Stimulated activated CD8-positive, alpha-beta memory T cell treated with anti-CD3 and anti-CD28 coated beads, Interleukin-7, amount 100 ng/mL, for 24 hours (primary cell): ENCODE results near the gene LOXHD1.

Experiments
- DNase-seq: peaks from one replicate; pipeline ENCODE4 v3.0.0-alpha.2; 2020; ENCODE audit warnings: low read depth

Gene LOXHD1

GRCh38 chr18:46546111-46546640, 110.8 kb downstream of the LOXHD1 start:
- no peak for DNase-seq

DNA sequence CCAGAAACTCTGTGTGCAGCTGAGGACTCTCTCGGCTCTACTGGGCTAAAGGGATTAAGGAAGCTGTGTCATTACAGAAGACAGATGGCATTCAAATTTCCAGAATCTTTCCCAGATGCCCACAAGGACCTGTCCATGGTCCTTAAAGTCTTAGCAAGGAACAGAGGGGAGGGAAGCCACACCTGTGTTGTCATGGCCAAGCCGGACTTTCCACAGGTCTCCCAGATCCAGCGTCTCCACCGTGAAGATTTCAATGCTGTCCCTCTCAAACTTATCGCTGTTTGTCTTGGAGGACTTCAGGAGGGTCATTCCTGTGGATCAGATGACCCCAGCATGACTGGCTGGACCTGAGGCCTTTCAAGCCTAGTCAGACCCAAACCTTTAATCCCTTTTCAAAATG, 114.5 kb downstream of the LOXHD1 start:
- no peak for DNase-seq

DNA sequence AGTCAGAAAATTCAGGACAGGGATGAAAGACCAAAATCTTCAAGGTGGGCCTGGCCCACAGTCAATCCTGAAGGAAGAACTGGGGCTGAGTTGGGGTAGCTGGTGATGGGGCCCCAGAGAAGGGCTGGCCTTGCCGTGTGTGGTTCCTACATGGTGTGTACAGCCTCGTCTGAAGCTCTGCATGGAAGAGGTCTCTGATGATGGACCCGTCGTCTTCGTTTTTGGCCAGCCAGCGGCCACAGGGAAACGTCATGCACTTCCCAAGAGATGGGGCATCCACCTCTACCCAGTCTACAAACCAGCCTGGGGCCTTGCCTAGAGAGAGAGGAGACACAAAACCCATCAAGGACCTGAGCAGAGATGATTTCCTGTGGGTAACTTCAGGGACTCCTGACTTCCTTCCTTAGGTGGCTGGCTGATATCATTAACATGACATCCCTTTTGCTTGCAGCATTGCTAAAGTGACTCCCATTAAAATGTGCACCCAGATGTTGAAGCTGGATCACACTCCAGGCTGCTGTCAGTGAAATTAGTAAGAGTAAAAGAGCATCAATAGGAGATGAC, 115.3 kb downstream of the LOXHD1 start:
- no peak for DNase-seq

DNA sequence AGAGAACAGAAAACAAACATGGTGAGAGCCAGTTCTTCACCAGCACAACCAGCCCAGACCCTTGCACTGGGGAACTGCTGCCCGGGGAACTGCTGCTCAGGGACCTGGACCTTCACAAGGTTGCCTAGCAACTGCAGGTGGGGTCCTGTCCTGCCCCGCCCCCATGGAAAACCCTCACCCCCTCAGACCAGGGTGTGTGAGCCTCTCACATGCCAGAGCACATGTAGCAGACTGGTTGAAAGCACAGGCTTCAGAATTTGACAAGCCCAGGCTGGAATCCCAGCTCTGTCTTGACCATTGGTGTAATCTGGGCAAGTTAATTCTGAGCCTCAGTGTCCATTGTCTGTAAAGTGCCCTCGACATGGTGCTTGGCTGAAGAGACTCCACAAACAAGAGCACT, 118.6 kb downstream of the LOXHD1 start:
- DNase-seq = no peak

DNA sequence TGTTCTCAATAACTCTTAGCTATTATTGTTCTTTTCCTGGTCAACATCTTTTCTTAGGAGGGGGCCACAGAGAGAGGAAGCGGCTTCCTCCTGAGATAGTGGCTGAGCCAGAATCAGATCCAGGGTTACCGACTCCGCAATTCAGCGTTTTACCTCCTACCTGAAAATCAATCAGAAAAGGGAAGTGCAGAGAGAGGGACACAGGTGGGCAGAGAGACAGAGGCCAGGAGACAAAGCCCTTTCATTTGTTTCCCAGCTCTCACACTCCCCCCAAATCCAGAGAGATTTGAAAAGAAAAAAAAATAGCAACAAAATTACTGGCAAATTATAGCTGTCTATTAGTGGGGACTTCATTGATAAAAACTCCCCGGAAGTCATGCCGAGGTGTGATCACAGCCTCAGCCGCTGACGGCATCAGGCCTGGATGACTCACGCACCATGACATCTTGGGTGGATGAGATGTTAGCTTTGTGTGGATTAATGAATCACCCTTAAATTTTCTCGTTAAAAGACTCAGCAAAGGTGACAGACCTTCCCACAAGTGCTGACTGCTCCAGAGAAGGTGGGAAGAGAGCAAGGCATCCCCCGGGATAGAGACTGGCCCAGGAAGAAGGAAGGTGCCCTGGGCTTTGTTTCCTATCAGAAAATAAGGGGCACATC, 120.7 kb downstream of the LOXHD1 start:
- no peak for DNase-seq

- no peak for DNase-seq
Observed at GRCh38 chr18:46531482-46531881, 125.5 kb downstream of the LOXHD1 start.

GRCh38 chr18:46528037-46528436, 129.0 kb downstream of the LOXHD1 start:
- DNase-seq = no peak

- DNase-seq = no peak
Observed at GRCh38 chr18:46519870-46520269, 137.2 kb downstream of the LOXHD1 start.

GRCh38 chr18:46518438-46518837, 138.6 kb downstream of the LOXHD1 start:
- DNase-seq = no peak

DNA sequence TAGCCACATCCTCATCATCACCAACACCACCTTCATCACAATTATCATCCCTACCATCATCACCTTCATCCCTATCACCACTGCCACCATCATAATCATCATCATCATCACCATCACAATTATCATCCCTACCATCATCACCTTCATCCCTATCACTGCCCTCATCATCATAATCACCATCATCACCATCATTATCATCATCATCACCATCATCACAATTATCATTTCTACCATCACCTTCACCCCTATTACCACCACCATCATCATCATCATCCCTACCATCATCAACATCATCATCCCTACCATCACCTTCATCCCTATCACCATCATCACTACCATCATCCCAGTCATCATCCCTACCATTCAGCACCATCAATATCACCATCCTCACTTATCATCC, 140.5 kb downstream of the LOXHD1 start:
- DNase-seq = no peak

DNA sequence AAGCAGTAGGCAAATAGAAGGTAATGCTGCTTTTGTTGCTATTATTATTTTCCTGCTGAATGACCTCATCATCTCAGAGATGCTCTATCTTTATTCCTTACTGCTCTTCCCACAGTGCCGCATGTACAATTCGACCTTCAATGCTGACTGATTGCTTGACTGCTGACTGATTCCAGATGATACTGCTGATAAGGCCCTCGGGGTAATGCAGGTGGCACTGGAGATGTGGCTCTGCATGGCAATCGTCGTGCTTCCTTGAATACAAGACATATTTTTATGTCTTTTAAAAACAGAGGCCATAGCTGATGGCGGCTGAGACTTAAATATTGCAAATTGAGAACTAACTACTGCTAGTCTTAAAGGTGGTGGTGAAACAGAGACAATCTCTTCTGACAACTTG, 146.6 kb downstream of the LOXHD1 start:
- DNase-seq = no peak

DNA sequence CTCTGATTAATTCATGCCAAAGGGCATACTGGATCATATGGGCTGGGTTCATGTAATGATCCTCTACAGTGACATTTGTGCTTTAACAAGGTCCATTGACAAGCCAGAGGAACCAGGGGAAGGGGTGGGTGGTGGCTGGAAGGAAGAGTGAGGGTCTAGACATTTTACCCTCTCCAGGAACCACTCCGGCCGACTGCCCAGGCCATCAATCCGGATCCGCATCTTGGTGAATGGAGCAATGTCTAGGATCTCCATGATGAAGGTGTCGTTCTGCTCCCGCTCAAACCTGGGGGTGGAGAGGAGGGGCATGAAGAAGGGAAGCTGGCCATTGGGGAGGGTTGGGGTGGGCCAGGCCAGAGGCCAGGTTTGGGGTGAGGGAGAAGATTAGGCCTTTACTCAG, 147.5 kb downstream of the LOXHD1 start:
- DNase-seq = no peak

GRCh38 chr18:46506974-46507586, 149.9 kb downstream of the LOXHD1 start:
- no peak for DNase-seq

GRCh38 chr18:46502444-46502843, 154.6 kb downstream of the LOXHD1 start:
- DNase-seq = no peak

DNA sequence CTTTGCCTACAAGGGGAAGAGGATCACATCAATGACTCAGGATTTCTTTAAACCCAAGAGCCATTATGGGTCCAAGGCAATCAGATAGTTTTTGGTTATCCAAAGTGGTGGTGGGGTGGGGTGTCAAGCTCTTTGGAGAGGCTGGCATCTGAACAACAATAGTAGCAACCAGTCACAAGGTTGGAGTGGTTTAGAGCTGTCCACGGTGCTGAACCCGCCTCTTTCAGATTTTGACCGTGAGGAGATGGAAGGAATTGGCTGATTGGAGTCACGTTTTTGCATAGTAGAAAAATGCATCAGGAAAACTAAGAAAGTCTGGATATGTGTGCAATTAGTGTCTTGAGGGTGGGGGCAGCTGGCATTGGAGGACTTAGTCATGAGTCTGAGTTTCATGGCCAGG, 159.9 kb downstream of the LOXHD1 start:
- DNase-seq = no peak

DNA sequence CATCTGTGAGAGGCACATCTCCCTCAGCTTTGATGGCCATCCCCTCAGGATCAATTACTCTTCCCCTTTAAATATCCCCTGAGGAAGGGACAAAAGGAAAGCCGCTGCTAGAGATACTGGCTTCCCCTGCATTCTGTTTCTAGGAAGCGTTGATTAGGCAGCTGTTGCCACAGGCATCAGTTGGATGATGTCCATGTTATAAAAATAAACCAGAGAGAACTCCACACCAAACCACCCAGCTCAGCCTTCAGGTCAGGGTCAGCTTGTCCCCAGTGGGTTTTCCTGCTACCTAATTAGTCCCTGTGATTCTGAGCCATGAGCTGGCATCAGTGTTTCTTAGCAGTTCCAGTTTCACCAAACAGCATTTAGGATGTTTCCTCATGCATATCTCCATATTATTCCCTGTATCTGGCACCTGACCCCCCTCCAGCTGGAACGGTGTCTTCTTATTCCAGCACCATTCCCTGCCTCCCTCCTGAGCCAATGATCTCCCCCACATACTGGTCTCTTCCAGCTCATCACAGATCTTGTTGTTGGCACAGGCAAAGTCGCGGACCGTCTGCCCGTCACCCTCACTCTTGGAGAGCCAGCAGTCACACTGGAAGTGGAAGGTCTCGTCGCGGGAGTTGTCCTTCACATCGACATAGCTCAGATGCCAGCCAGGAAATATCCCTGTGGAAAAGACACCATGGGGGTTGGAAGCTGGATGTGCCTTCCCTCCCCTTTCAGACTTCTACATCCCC, 168.4 kb downstream of the LOXHD1 start:
- DNase-seq = no peak

- no peak for DNase-seq
Observed at GRCh38 chr18:46485675-46486194, 171.3 kb downstream of the LOXHD1 start.

GRCh38 chr18:46484971-46485370, 172.0 kb downstream of the LOXHD1 start:
- no peak for DNase-seq

GRCh38 chr18:46482831-46483230, 174.2 kb downstream of the LOXHD1 start:
- no peak for DNase-seq

GRCh38 chr18:46481847-46482245, 175.2 kb downstream of the LOXHD1 start:
- DNase-seq = no peak

DNA sequence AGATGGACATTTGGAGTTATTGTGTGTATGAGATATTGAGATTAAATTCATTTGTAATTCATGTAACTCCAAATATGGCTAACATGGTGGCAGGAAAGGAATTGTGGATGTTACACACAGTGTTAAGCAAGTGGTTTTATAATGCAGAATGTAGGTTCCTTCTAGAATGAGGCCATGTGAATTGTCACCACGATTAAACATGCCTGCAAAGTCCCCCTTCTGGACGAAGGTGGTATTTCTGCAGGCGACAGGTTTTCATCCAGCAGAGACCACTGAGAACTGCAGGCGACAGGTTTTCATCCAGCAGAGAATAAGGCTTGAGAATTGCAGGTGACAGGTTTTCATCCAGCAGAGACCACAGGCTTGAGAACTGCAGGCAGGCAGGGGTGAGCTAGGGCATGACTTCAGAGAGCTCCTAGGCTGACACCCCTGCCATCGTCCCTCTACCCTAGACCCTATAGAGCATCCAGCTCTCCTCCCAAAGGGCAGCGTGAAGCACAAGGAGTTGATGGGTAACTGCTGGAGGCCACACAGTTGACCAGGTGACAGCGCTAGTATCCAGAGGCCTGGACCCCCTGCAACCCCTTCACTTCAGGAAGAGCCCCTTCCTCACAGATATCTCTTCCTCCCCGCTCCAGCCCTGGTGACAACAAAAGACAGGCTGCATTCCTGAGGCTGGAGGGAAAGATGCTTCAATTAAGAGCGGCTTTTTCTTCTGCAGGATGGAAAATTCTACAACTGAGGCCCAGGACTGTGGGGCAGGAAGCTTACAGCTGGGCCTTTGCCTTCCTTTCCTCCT, 175.8 kb downstream of the LOXHD1 start:
- peak; percentile 16 for DNase-seq

DNA sequence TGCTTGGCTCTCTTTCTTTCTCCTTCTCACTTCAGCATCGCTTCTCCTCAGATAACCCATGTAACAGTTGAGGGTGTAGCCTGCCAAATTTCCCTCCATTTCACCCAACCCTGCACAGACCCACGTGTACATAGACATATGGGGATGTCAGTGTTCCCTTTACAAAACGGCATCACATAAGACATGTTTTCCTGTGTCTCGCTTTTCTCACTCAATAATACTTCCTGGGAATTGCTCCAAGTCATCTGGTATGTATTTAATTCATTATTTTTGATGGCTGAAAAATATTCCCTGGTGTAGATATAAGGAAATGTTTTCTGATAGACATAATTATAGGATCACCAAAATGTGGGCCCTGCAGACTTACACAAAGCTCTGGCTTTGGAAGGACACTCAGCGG, 176.8 kb downstream of the LOXHD1 start:
- no peak for DNase-seq
